NCI-H226 (cell line): ENCODE measurements around the gene RIF1.
"Not testable (repeated sequence)": the region's sequence is repeated elsewhere in the genome, so short reads cannot be mapped to it uniquely, and the experiment has no call there.

Source experiments
- DNase-seq: peaks from one replicate; pipeline ENCODE4 v3.0.0-alpha.2; 2015

The RIF1 gene

DNA sequence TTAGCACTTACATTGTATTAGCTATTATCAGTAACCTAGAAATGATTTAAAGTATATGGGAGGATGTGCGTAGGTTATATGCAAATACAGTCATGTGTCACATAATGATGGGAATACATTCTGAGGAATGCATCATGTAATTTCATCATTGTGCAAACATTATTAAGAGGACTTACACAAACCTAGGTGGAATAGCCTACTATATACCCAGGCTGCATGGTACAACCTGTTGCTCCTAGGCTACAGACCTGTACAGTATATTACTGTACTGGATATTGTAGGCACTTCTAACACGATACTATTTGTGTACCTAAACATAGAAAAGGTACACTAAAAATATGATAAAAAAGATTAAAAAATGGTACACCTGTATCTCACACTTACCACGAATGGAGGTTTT is 7.9 kb downstream of the RIF1 start:
- no peak for DNase-seq

DNA sequence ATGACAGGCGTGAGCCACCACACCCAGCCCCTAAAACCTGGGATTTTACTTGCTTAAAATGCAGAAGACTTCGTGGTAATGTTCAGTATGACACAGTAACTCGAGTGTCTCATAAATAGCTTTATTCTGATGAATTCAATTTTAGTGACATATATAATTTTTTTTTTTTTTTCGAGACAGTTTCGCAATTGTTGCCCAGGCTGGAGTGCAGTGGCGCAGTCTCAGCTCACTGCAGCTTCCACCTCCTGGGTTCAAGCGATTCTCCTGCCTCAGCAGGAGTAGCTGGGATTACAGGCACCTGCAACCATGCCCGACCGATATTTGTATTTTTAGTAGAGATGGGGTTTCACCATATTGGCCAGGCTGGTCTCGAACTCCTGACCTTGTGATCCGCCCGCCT is 12.0 kb downstream of the RIF1 start:
- not testable (repeated sequence) for DNase-seq

DNA sequence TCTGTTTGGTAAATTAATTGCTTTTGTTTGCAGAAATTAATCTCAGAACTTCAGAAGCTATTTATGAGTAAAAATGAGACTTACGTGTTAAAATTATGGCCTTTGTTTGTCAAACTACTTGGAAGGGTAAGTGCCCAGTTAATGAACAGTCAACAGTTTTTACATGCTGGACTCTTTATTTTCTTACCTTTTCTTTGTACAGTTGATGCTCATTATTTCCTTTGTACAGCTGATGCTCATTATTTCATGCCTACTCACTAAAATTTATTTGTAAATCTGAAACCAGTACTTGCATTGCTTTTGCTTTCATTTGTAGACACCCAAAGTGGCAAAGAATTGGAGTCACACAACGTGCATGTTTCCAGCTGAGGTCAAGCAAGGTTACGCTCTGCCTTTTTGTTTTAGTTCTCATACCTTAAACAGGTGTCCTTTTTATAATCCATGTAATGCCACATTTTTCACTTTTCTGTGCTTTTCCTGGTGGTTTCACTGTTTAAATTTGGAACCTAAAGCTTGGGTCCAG is 13.3 kb downstream of the RIF1 start:
- no peak for DNase-seq

DNA sequence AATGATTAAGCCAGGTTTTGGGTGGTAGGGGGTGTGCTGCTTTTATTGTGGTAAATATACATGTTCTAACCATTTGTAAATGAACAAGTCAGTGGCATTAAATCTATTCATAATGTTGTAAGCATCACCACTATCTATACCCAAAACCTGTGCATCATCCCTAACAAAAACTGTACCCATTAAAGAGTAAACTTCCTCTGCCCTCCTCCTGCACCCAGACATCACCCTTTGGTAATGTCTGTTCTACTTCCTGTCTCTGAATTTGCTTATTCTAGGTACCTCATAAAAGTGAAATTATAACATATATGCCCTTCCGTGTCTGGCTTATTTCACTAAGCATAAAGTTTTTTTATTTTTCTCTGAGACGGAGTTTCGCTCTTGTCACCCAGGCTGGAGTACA is 14.1 kb downstream of the RIF1 start:
- no peak for DNase-seq

DNA sequence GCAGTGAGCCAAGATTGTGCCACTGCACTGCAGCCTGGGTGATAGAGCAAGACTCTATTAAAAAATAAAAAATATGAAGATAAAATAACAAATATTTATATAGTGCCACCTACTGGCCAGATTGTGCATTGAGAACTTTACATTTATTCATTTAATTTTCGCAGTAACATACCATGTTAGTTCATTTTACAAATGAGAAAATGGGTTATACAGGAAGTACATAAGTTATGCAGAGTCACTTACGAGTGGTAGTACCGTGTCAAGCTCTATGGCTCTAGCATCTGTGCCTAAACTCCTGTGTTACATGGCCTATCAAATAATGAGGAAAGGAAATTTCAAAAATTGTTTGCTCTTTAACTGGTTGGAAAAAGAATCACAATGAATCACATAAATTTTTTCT is 27.9 kb downstream of the RIF1 start:
- DNase-seq: no peak

DNA sequence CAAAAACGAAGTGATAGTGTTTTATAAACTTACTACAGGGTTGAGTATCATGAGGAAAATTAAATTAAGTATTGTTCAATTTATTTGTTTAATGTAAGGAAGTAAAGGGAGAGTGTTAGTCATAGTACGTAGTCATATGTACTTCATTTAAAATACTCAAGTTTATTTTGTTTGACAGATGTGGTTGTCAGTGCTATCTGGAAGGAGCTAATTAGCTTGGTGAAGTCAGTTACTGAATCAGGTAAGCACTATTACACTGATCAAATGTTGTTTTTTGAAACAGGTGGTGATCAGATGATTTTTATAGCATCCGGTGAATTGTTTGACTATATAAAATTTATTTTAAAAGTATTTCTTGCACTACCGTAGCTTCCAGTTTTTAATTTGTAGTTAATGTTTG is 28.8 kb downstream of the RIF1 start:
- DNase-seq: no peak

DNA sequence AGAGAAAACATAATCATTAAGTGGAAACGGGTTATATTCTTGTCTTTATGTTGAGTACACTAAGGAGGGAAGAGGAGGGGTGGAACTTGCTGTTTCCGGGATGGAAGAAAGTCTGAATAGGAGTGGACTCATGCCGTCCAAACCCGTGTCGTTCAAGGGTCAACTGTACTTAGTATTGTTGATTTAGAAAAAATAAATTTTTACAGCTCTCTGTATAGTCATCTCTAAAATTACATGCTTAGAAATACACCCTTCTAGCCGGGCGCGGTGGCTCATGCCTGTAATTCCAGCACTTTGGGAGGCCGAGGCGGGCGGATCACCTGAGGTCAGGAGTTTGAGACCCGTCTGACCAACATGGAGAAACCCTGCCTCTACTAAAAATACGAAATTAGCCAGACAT is 29.4 kb downstream of the RIF1 start:
- DNase-seq: no peak

DNA sequence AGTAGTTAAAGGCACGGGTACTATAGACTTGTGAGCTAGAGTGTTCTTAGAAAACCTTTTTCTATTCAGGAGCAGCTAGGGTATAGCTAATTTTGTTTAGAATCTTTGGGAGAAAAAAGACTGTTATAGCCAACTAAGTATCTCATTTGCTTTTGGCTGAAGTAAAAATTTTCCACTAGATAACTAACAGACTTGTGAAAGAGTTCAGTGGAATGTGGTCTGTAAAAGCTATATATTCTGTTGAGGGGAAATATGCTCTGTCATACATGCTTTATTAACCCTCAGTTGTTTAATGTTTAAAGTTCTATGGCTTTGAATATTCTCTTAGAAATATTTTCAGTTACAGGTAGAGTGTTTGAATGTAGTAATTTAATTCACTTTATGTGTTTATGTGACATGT is 49.7 kb downstream of the RIF1 start:
- no peak for DNase-seq

DNA sequence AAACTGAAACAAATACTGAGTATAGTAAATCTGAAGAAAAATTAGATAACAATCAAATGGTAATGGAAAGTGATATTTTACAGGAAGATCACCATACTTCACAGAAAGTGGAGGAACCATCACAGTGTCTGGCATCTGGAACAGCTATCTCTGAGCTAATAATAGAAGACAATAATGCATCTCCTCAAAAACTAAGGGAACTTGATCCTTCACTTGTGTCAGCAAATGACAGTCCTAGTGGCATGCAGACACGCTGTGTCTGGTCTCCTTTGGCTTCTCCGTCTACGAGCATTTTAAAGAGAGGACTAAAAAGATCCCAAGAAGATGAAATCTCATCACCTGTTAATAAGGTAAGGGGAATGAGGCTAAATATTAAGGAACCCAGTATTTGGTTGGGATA is 56.1 kb downstream of the RIF1 start:
- no peak for DNase-seq

DNA sequence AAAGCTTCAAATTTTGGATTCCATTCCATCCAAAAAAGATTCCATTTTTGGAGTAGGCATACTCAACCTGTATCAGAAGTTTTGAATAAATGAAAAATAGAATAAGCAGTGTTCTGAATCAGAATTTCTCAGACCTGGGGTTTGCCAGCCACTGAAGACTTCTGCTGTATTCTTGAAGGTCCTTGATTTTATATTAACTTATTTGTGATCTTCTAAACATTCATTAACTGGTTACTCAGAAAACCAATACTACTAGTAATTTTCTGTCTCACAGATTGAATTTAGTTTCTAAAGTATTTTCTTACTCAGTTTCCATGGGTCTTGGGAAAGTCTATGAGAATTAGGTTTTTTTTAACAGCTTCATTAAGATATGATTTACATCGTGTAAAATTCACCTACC is 60.9 kb downstream of the RIF1 start:
- no peak for DNase-seq

DNA sequence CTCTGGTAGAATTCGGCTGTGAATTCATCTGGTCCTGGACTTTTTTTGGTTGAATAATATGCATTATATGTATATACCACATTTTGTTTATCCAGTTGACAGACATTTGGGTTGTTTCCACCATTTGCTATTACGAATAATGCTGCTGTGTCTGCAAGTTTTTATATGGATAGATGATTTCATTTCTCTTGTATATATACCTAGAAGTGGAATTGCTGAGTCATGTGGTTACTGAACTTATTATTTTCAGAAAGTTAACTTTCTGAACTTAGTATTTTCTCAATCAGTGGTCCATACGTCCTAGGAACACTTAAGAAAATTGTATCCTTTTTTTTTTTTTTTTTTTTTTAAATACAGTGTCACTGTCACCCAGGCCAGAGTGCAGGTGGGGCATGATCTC is 63.3 kb downstream of the RIF1 start:
- DNase-seq: no peak

DNA sequence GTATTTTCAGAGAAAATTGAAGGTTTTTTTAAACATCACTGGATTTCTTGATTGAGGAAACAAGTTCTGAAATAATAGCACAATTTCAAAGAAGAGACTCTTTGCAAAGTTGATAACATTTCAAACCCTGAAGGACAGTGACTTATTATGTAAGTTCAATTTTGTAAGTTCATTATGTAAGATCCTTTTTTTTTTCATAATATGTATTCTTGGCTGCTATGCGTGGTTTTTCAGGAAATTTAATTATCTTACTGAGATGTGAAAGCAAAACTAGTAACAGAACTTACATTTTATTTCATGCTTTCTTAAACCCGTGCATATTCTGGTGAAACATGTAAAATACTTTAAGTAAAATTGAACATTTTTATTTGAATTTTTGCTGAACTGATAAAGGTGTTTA is 65.4 kb downstream of the RIF1 start:
- DNase-seq: no peak

DNA sequence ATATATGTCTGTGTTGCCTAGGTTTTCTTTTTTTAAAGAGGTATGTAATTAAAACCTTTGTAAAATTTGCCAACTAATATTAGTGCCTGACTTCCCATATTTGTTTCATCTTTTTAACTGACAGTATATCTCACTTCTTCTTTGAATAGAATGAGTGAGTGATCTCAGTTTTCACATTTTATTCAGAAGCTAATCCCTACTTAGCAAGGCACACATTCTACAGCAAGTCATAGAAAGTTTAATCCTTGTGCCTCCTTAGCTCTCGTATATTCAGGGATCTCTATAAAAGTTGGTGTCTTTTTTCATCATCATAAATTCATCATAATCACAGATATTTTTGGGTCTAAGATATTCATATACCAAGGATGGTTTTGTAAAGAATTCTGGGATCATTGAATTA is 66.6 kb downstream of the RIF1 start:
- DNase-seq: no peak

DNA sequence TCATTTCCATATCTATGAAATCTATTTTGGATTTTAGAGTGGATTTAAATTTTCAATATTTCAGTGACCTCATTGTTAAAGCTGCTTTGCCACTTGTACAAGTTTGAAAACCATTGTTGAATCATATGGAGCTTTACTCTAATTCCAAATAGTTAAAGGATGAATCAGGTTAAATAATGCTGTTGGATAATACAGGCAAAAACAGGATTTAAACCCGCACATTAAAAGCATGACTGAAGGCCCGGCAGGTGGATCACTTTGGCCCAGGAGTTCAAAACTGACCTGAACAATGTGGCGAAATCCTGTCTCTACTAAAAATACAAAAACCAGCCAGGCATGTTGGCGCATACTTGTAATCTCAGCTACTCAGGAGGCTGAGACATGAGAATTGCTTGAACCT is 68.3 kb downstream of the RIF1 start:
- no peak for DNase-seq

DNA sequence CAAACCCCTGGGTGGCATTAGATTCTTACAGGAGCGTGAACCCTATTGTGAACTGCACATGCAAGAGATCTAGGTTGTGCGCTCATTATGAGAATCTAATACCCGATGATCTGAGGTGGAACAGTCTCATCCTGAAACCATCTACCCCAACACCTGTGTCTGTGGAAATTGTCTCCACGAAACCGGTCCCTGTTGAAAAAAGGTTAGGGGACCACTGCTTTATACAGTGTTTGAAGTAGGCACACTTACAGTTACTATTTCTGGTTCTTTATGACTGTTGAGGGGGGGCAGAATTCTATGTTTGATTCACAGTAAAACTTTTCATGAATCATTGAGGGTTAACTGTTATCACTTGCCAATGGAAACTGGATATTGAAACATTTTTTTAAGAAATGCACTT is 72.0 kb downstream of the RIF1 start:
- no peak for DNase-seq

DNA sequence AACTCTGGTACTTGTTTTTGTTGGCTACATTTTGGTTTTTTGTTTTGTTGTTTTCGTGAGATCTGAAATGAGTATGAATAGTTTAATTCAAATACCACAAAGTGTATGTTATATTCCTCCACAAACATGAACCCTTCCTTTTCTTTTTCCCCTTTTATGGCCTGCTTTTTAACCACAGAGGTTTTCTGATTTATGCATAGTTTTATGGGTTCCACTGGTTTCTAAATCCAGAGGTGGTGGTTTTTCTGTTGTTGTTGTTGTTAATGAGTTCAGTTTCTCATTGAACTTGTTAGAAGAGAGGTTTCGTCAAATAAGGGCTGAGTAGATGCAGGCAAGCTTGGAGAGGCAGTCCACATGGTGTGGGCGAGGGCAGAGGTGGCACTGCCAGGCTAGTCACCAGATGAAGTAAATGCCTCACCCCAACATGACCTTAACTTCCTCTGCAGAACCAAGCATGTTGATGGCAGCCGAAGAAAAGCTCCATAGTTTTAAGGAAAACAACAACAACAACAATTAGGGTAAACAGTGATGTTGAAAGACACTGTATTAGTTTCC is 72.5 kb downstream of the RIF1 start:
- DNase-seq: no peak

DNA sequence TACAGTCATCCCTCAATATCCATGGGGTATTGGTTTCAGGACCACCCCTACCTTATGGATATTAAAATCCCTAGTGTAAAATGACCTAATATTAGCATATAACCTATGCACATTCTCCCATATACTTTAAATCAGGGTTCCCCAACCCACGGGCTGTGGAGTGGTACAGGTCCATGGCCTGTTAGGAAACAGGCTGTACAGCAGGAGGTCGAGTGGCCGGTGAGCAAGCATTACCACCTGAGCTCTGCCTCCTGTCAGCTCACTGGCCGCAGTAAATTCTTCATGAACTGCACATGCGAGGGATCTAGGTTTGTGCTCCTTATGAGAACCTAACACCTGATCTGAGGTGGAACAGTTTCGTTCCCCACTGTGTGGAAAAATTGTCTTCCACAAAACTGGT is 73.8 kb downstream of the RIF1 start:
- no peak for DNase-seq

DNA sequence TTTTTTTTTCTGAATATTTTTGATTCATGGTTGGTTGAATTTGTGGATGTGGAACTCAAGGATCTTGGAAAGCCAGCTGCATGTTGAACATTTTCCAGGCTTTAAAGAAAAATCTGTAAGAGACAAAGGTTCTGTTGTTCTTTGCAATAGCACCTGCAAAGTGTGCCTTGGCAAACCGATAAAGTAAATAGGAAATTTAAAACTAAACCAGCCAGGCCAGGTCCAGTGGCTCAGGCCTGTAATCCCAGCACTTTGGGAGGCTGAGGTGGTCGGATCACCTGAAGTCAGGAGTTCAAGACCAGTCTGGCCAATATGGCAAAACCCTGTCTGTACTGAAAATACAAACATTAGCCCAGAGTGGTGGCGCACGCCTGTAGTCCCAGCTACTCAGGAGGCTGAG is 74.4 kb downstream of the RIF1 start:
- DNase-seq: no peak

DNA sequence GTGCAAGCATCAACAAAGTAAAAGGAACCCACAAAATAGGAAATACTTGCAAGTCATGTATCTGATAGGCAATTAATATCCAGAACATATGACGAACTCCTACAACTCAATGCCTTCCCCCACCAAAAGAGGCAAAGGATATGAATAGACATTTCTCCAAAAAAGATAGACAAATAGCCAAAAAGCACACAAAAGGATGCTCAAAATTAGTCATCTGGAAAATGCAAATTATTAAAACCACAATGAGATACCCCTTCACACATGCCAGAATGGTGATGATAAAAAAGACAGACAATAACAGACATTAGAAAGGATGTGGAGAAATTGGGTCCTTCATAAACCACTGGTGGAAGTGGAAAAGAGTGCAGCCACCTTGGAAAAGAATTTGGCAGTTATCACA is 76.4 kb downstream of the RIF1 start:
- no peak for DNase-seq

DNA sequence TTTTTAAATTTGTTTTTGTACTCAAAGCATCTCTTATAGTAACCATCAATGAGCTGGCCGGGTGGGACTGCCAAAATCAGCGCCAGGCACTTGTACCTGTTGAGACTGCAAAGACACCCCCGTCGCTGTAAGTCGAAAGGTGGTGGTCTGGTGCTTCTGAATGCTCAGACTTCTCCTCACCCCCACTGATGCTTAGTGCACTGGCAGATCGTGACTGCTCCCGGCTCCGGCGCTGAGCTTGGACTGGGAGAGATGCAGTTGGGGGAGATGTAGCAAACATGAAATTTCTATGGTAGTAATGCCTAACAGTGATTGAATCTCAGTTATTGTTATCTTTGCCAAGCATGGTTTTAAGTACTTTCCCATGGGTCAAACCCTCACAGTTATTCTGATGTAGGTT is 80.6 kb downstream of the RIF1 start:
- DNase-seq: no peak

DNA sequence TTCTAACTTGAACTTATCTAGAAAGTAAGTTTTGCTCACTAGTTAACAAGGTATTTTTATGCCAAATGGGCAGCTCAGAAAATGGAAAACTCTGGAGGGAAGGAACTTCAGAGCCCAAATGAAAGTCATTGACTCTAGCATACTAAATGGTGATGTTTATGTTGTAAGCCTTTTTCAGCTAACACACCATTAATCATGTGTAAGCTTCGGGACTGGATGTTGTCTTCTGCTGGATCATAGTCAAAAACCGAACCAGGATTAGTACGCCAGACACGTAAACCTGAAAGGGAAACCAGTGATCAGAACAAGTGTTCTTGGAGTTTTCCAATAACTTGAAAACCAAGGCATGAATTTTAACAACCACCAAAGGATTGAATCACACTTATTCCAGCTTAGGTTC is 81.8 kb downstream of the RIF1 start:
- DNase-seq: no peak

DNA sequence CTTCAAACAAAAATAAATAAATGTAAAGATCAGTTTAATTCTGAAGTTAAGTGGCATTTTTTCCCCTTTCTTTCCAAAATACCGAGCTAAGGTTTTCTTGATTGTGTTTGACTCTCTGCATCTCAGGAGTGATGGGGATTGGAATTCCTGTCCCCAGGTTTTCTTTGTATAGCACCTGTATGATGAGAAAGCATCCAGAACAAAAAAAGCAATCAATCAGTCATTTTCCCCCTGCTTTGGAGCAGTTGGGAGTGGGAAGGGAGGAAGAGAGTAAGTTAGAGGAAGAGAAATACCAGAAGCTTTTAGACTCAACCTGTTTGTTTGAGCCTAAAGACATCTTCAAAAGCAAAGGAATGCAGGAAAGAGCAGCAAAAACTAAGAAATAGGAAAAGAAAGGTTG is 88.5 kb downstream of the RIF1 start:
- no peak for DNase-seq

DNA sequence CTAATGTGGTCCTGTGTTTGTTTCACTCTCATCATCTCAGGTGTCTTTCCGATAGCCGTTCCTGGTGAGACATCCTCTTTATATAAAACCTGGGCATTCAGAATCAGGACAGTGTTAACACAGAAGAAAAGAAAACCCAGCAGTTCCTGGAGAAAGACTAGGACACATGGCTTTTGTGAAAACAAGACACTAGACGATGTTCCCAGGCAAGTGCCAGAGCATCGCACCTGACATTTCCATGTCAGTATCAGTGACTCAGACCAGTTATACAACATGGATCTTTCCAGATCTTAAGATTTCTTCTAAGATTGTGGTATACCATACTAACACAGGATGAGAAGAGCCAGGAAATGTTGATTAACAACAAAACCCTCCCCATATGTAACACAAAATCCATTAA is 96.5 kb downstream of the RIF1 start:
- no peak for DNase-seq

DNA sequence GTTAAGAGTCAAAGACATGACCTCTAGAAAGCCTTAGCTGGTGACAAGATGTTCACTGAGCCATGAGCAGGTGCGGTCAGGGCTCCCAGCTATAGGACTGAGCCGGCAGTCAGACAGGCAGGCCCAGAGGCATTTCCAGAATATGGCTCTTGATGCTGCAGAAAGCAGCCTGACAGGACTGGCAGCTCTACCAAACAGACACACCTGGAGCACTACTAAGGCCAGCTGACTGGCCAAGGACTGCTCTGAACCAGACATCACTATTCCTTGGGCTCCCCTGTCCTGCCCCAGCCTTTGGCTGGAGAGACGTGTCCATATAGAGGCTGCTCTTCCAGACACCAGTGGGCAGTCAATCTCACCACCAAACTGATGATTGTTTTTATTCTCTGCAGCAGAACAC is 98.8 kb downstream of the RIF1 start:
- no peak for DNase-seq

DNA sequence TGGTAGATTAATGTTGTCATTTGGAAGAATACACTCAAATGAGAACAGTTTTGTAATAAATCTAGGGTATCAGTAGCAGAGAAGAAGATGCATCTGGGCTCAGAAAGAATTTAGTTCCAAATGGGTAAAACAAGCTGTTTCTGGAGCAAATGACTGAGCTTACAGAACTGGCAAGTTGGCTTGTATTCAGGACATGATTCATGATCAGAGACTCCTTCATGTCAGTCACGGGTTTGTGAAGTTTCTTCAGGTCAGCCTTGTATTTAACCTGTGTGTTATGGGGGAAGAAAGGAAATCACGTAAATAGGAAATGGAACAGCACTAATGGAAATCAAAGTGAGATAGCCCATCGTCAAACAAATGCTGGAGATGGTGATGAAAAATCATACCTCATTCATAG is 109.1 kb downstream of the RIF1 start:
- DNase-seq: no peak

DNA sequence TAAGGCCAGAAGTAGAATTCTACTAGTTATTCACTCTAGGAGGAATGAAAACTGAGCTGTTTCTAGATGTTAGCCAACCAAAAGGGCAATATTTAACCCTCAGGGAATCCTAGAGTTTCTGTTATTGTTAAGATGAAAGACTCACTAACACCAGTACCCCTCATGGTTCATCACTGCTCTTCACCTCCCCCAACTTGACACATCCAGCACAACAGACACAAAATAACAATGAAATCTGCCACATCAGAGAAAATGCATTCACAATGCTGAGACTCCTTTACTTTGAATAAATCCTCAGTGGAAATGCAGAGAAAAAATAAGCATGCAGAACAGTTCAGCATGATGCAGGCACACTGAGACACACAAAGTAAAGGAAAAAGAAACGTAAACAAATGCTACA is 111.3 kb downstream of the RIF1 start:
- DNase-seq: no peak
